ENCODE results near the gene DAAM1. TPM values are rescaled to one million over a fixed set of nuclear protein-coding genes. Genes with fewer than 3 reads are reported as not detected.
A peak's percentile ranks its signal among the peaks of the same experiment; 100 is the strongest.

The DAAM1 gene
- total RNA-seq, 1 donor from 2014 or later = 38.0 TPM

DNA sequence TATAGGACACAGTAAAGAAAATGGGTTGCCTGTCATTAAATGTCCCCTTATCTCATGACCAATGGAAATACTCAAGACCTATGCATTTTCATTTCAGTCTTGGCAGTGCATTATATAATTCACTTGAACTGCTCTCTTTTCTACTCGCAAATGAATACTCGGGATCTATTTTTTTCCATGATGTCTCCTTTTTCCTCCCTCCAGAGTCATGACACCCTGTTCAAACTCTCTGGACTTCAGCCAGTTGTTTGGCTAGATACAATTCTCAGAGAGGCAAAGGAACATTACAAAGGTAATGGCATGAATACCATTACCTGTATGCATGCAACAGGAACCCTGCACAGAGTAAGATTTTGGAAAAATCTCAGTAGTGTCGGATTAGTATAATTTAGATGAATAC lies 145.8 kb downstream of the DAAM1 start:
- no peaks in the 10 kb centered on the region for H4K20me1 ChIP-seq (ENCODE audit: insufficient read depth, low read length)
- FAIRE-seq (no peak), DNase-seq (ENCODE audit: low read depth) (no peak)
- Mint-ChIP-seq H3K27ac (ENCODE audit: unreplicated experiment) (peak overlapping the region; percentile 6), H3K9me3 (ENCODE audit: unreplicated experiment) (no peaks in the 10 kb centered on the region), H3K36me3 (ENCODE audit: low read depth, unreplicated experiment) (peaks cover 10% of the 10 kb centered on the region), H3K4me1 (ENCODE audit: low read depth, unreplicated experiment) (peaks cover 23% of the 10 kb centered on the region), H3K27me3 (ENCODE audit: low read depth, unreplicated experiment) (no peaks in the 10 kb centered on the region), H3K4me3 (ENCODE audit: unreplicated experiment) (no peak overlapping the region)
- peaks cover 3% of the 10 kb centered on the region for H3K36me3 ChIP-seq (ENCODE audit: insufficient read depth, low read length)
- no peak overlapping the region for H3K9ac ChIP-seq (ENCODE audit: low read length)
- no peak overlapping the region for H3K4me3 ChIP-seq (ENCODE audit: insufficient read depth, low read depth, low read length)
- no peak overlapping the region for H2AFZ ChIP-seq (ENCODE audit: low read depth, low read length)
- peak overlapping the region; percentile 83 for H3K27ac ChIP-seq (ENCODE audit: low read depth, low read length)
- H3K27me3 ChIP-seq (ENCODE audit: insufficient read depth, low read length) = no peaks in the 10 kb centered on the region
- H3K9me3 ChIP-seq (ENCODE audit: insufficient read depth, low read depth, low read length) = no peaks in the 10 kb centered on the region
- no peak for TF ChIP-seq EZH2 (IDR thresholded peaks at IDR 0.05; ENCODE audit: insufficient read depth, low read length)
- TF ChIP-seq, protein P1, sequence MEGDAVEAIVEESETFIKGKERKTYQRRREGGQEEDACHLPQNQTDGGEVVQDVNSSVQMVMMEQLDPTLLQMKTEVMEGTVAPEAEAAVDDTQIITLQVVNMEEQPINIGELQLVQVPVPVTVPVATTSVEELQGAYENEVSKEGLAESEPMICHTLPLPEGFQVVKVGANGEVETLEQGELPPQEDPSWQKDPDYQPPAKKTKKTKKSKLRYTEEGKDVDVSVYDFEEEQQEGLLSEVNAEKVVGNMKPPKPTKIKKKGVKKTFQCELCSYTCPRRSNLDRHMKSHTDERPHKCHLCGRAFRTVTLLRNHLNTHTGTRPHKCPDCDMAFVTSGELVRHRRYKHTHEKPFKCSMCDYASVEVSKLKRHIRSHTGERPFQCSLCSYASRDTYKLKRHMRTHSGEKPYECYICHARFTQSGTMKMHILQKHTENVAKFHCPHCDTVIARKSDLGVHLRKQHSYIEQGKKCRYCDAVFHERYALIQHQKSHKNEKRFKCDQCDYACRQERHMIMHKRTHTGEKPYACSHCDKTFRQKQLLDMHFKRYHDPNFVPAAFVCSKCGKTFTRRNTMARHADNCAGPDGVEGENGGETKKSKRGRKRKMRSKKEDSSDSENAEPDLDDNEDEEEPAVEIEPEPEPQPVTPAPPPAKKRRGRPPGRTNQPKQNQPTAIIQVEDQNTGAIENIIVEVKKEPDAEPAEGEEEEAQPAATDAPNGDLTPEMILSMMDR (IDR thresholded peaks at IDR 0.05; ENCODE audit: insufficient read depth, low read depth, low read length) = no peak
- H3K4me2 ChIP-seq (ENCODE audit: low read length) = no peak overlapping the region
- no peaks in the 10 kb centered on the region for H3K79me2 ChIP-seq (ENCODE audit: insufficient read depth, low read length)
- peaks cover 29% of the 10 kb centered on the region for H3K4me1 ChIP-seq (ENCODE audit: insufficient read depth, low read length)

DNA sequence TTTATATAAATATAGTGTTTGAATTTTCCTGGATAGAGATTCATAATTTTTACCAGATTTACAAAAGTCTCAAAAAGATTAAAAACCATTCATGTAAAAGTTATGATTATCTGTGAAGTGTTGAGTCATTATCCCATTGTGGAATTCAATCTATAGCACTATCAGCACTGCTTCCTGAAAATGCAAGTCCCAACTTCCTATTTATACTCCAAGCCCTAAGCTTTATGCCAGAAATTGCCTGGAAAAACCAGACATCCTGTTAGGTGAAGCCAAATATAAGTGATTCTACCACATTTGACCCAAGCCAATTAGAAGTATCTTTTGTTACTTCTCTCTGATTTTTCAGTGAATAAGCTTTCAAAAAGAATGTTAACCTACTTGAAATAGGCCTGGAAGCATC lies 147.6 kb downstream of the DAAM1 start:
- H3K27ac ChIP-seq (ENCODE audit: low read depth, low read length) = no peak overlapping the region

DNA sequence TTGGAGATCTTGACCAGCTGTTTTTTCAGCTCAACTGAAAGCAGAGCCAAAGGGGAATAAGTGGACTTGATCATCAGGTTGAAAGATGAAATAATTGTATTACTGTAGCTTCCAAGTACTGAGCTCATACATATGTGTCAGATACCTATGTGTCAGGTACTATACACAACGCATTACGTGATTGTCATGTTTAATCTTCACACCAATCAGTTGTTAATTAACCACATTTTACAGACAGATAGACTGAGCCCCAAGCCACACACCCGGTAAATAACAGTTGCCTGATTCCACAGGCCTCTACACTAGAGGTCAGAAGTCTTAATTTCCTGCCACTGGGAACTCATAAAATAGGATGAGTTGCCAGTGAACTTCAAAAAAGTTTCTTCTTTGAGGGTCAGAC lies 148.2 kb downstream of the DAAM1 start:
- Mint-ChIP-seq H3K9me3 (ENCODE audit: unreplicated experiment) (no peaks in the 10 kb centered on the region), H3K4me1 (ENCODE audit: low read depth, unreplicated experiment) (peaks cover 33% of the 10 kb centered on the region), H3K4me3 (ENCODE audit: unreplicated experiment) (no peak overlapping the region), H3K27ac (ENCODE audit: unreplicated experiment) (peak overlapping the region; percentile 11), H3K27me3 (ENCODE audit: low read depth, unreplicated experiment) (no peaks in the 10 kb centered on the region), H3K36me3 (ENCODE audit: low read depth, unreplicated experiment) (peaks cover 15% of the 10 kb centered on the region)
- Histone ChIP-seq H3K4me3 (ENCODE audit: insufficient read depth, low read depth, low read length) (no peak overlapping the region), H3K9ac (ENCODE audit: low read length) (no peak overlapping the region), H3K4me1 (ENCODE audit: insufficient read depth, low read length) (peaks cover 29% of the 10 kb centered on the region), H4K20me1 (ENCODE audit: insufficient read depth, low read length) (no peaks in the 10 kb centered on the region), H3K4me2 (ENCODE audit: low read length) (no peak overlapping the region), H3K27me3 (ENCODE audit: insufficient read depth, low read length) (no peaks in the 10 kb centered on the region), H3K36me3 (ENCODE audit: insufficient read depth, low read length) (peaks cover 3% of the 10 kb centered on the region), H2AFZ (ENCODE audit: low read depth, low read length) (no peak overlapping the region), H3K79me2 (ENCODE audit: insufficient read depth, low read length) (no peaks in the 10 kb centered on the region), H3K27ac (ENCODE audit: low read depth, low read length) (no peak overlapping the region), H3K9me3 (ENCODE audit: insufficient read depth, low read depth, low read length) (no peaks in the 10 kb centered on the region)
- no peak for TF ChIP-seq EZH2 (IDR thresholded peaks at IDR 0.05; ENCODE audit: insufficient read depth, low read length)
- TF ChIP-seq, protein P1 (IDR thresholded peaks at IDR 0.05; ENCODE audit: insufficient read depth, low read depth, low read length) = no peak
- FAIRE-seq (no peak), DNase-seq (ENCODE audit: low read depth) (no peak)

More for the DNA sequence above, 147.6 kb downstream of the DAAM1 start:
- Mint-ChIP-seq H3K27ac (ENCODE audit: unreplicated experiment) (no peak overlapping the region), H3K27me3 (ENCODE audit: low read depth, unreplicated experiment) (no peaks in the 10 kb centered on the region), H3K4me1 (ENCODE audit: low read depth, unreplicated experiment) (peaks cover 28% of the 10 kb centered on the region), H3K4me3 (ENCODE audit: unreplicated experiment) (no peak overlapping the region), H3K36me3 (ENCODE audit: low read depth, unreplicated experiment) (peaks cover 15% of the 10 kb centered on the region), H3K9me3 (ENCODE audit: unreplicated experiment) (no peaks in the 10 kb centered on the region)
- Histone ChIP-seq H4K20me1 (ENCODE audit: insufficient read depth, low read length) (no peaks in the 10 kb centered on the region), H3K4me3 (ENCODE audit: insufficient read depth, low read depth, low read length) (no peak overlapping the region), H3K79me2 (ENCODE audit: insufficient read depth, low read length) (no peaks in the 10 kb centered on the region), H3K27me3 (ENCODE audit: insufficient read depth, low read length) (no peaks in the 10 kb centered on the region), H3K4me1 (ENCODE audit: insufficient read depth, low read length) (peaks cover 29% of the 10 kb centered on the region), H3K9ac (ENCODE audit: low read length) (no peak overlapping the region), H3K9me3 (ENCODE audit: insufficient read depth, low read depth, low read length) (no peaks in the 10 kb centered on the region), H3K36me3 (ENCODE audit: insufficient read depth, low read length) (peaks cover 3% of the 10 kb centered on the region), H3K4me2 (ENCODE audit: low read length) (no peak overlapping the region), H2AFZ (ENCODE audit: low read depth, low read length) (no peak overlapping the region)
- TF ChIP-seq, protein P1 (IDR thresholded peaks at IDR 0.05; ENCODE audit: insufficient read depth, low read depth, low read length) = no peak
- no peak for TF ChIP-seq EZH2 (IDR thresholded peaks at IDR 0.05; ENCODE audit: insufficient read depth, low read length)
- DNase-seq (ENCODE audit: low read depth) (peak; percentile 40), FAIRE-seq (peak; percentile 63)

All from astrocyte (in vitro differentiated cells and primary cell).